B cell (primary cell): ENCODE measurements around the gene TEAD3.

Experiments used
- CTCF ChIP-seq: fragments of 200-600 bp; IDR thresholded peaks from one replicate; pipeline ENCODE4 v1.8.0; 2022; ENCODE audit warnings: antibody characterized with exemption, mild to moderate bottlenecking
- EZH2 ChIP-seq: IDR thresholded peaks from 2 replicates; pipeline ENCODE4 v1.6.1; 2012; ENCODE audit warnings: borderline replicate concordance, low read depth, mild to moderate bottlenecking, moderate library complexity, low read length; ENCODE audit not compliant: insufficient read depth, poor library complexity, severe bottlenecking

- no peak for TF ChIP-seq CTCF
- no peak for TF ChIP-seq EZH2
Observed at GRCh38 chr6:35474131-35474941, 22.5 kb downstream of the TEAD3 start.
